Measurements from ENCODE around the gene TRMU. TPM values are rescaled to one million over a fixed set of nuclear protein-coding genes. Genes with fewer than 3 reads are reported as not detected.

TRMU gene
- total and polyA plus RNA-seq, 2 of the 8 experiments (the other 6 are each of a cell fraction or from before 2014, with no cell fraction given): 43.4 to 70.6 TPM

GRCh38 chr22:46371623-46372226, 36.2 kb downstream of the TRMU start:
- H3K9ac ChIP-seq (replicated peaks in 1 of 4; ENCODE audit: extremely low read depth in 1 of 4, low read depth in 3 of 4, low read length in 3 of 4): no peak overlapping the region
- H3K4me3 ChIP-seq (ENCODE audit: extremely low read depth in 1 of 4, insufficient read depth in 2 of 4, low read depth in 3 of 4, low read length in 4 of 4): no peak overlapping the region
- H3K23ac ChIP-seq (ENCODE audit: insufficient read length): no peak overlapping the region
- H3K4me1 ChIP-seq (replicated peaks in 1 of 4; ENCODE audit: control insufficient read depth in 3 of 4, insufficient read depth in 4 of 4, low read length in 3 of 4): peaks cover 0 to 14% (median 7%) of the 10 kb centered on the region in 4 experiments; a peak in 5 of 7 replicates
- H4K5ac ChIP-seq (ENCODE audit: insufficient read length, low read depth, low read length): no peak overlapping the region
- no peak overlapping the region for H2BK15ac ChIP-seq (ENCODE audit: low read length)
- H2AFZ ChIP-seq (ENCODE audit: low read length): no peak overlapping the region
- no peaks in the 10 kb centered on the region for H3K79me2 ChIP-seq (ENCODE audit: control insufficient read depth in 1 of 2, insufficient read depth in 2 of 2, low read length in 2 of 2)
- H4K91ac ChIP-seq (replicated peaks; ENCODE audit: insufficient read length, low read length): no peak overlapping the region
- no peak overlapping the region for H3K14ac ChIP-seq (ENCODE audit: insufficient read length)
- H3K56ac ChIP-seq (replicated peaks; ENCODE audit: insufficient read length, low read depth, low read length): peak overlapping the region; percentile 84
- no peak overlapping the region for H2BK20ac ChIP-seq (ENCODE audit: low read length)
- H3K4me2 ChIP-seq (ENCODE audit: insufficient read depth in 1 of 2, low read depth in 2 of 2, low read length in 2 of 2): no peak overlapping the region
- no peaks in the 10 kb centered on the region for H3K27me3 ChIP-seq (replicated peaks in 1 of 4; ENCODE audit: control insufficient read depth in 3 of 4, extremely low read depth in 1 of 4, insufficient read depth in 3 of 4, low read length in 3 of 4)
- peaks cover 0 to 6% (median 1%) of the 10 kb centered on the region in 4 experiments; a peak in 4 of 8 replicates for H3K36me3 ChIP-seq (ENCODE audit: control insufficient read depth in 2 of 4, insufficient read depth in 4 of 4, low read length in 3 of 4)
- H2BK5ac ChIP-seq (ENCODE audit: low read depth, low read length): no peak overlapping the region
- H2AK5ac ChIP-seq (ENCODE audit: low read depth, low read length): no peak overlapping the region
- WGBS, 2 experiments (ENCODE audit: extremely low coverage in 1 of 2, insufficient coverage in 1 of 2, insufficient read length in 1 of 2, insufficient replicate concordance in 2 of 2, low coverage in 1 of 2, low lambda C conversion rate in 2 of 2, missing lambda C conversion rate in 1 of 2): 96 to 100% methylated on average over 2 of the region's 2 CpGs
- no peak overlapping the region for H3K18ac ChIP-seq (ENCODE audit: extremely low read depth, low read length)
- H3K79me1 ChIP-seq (ENCODE audit: low read depth, low read length): no peaks in the 10 kb centered on the region; the same call in 1 of the 2 replicates
- peaks cover 9% of the 10 kb centered on the region; the same call in 1 of the 2 replicates for H3K23me2 ChIP-seq (ENCODE audit: low read depth, low read length)
- FAIRE-seq (no peak), DNase-seq (ENCODE audit: low read depth in 1 of 2, low spot score in 2 of 2) (no peak)
- no peaks in the 10 kb centered on the region for H3K9me3 ChIP-seq (ENCODE audit: insufficient read depth in 2 of 2, low read depth in 1 of 2, low read length in 1 of 2)
- H3K27ac ChIP-seq (ENCODE audit: low read depth, low read length): no peak overlapping the region
- H2BK120ac ChIP-seq (replicated peaks; ENCODE audit: low read depth, low read length): no peak overlapping the region
- peaks cover 0 to 12% of the 10 kb centered on the region in 2 experiments for H4K20me1 ChIP-seq (replicated peaks in 1 of 2; ENCODE audit: control insufficient read depth in 1 of 2, insufficient read depth in 2 of 2, low read length in 2 of 2)
- H4K8ac ChIP-seq (ENCODE audit: extremely low read depth, insufficient read depth, low read length): no peak overlapping the region
- H3K4ac ChIP-seq (replicated peaks; ENCODE audit: insufficient read length, low read depth, low read length): no peak overlapping the region
- CTCF ChIA-PET (ENCODE audit: partially characterized antibody): interaction anchor here (1.3 kb wide), 1 partner anchor 171 kb away, joined by 4 read pairs; no protein-coding TSS in a partner anchor
- POLR2A ChIA-PET (ENCODE audit: partially characterized antibody): no interaction called here
- no peak overlapping the region for H2BK12ac ChIP-seq (ENCODE audit: low read depth, low read length)
- TF ChIP-seq ATF3 (IDR thresholded peaks at IDR 0.05; ENCODE audit: insufficient read depth, low read depth, low read length) (no peak), ZNF274 (IDR thresholded peaks at IDR 0.05; ENCODE audit: borderline replicate concordance, extremely low read depth, low read length) (no peak), CBX5 (IDR thresholded peaks at IDR 0.05; ENCODE audit: low read depth, low read length) (no peak), BACH1 (IDR thresholded peaks at IDR 0.05; ENCODE audit: low read length) (no peak), RFX5 (IDR thresholded peaks at IDR 0.05; ENCODE audit: borderline replicate concordance, low read depth, low read length) (no peak), NRF1 (IDR thresholded peaks at IDR 0.05; ENCODE audit: low read depth, low read length) (no peak), HDAC2 (IDR thresholded peaks at IDR 0.05; ENCODE audit: borderline replicate concordance in 1 of 2, low read depth in 2 of 2, low read length in 2 of 2) (no peak), SRF (IDR thresholded peaks at IDR 0.05; ENCODE audit: low read depth, low read length) (no peak), EGR1 (IDR thresholded peaks at IDR 0.05; ENCODE audit: borderline replicate concordance, low read depth, low read length) (no peak), SAP30 (IDR thresholded peaks at IDR 0.05; ENCODE audit: insufficient read depth, insufficient replicate concordance, low read length) (no peak), EP300 (IDR thresholded peaks at IDR 0.05; ENCODE audit: borderline replicate concordance in 1 of 2, low read depth in 2 of 2, low read length in 2 of 2) (no peak), TAF7 (optimal IDR thresholded peaks at IDR 0.05; ENCODE audit: borderline replicate concordance, low read depth, low read length) (no peak)
